Ovary (tissue), 3 donors: ENCODE measurements around the gene IL1R2.

Experiments
- CTCF ChIP-seq, 3 donors: fragments of 450-650 bp in 2 of 3; fragments of 200-600 bp in 1 of 3; IDR thresholded peaks; one replicate each; pipeline versions ENCODE4 v1.5.1 to v1.8.0; 2016 to 2022; ENCODE audit warnings: antibody characterized with exemption in 3 of 3, mild to moderate bottlenecking in 1 of 3
- POLR2A ChIP-seq: fragments of 450-650 bp; IDR thresholded peaks from one replicate; pipeline ENCODE4 v1.6.1; 2017; ENCODE audit warnings: antibody characterized with exemption, mild to moderate bottlenecking, moderate library complexity
- donor health status: DM: no; HTN: no; CAD: no.

GRCh38 chr2:101998896-101999789 is 7.4 kb downstream of the IL1R2 start:
- TF ChIP-seq POLR2A (no peak), CTCF (IDR thresholded peaks at IDR 0.05) (no peak)
